Naive thymus-derived CD8-positive, alpha-beta T cell (primary cell): ENCODE data around the gene TRPC4. TPM values are rescaled to one million over a fixed set of nuclear protein-coding genes. Genes with fewer than 3 reads are reported as not detected.

ENCODE experiments used
- ATAC-seq, 2 donors: fragments of 150-1000 bp; cut with Tn5 transposase in 1 of 2; sonication (Bioruptor Pico), chemical (Tn5 transposase) in 1 of 2; 1 replicate in 1 of 2; 2 replicates in 1 of 2; pipeline ENCODE4 v1.10.0; 2021; ENCODE audit warnings: mild to moderate bottlenecking in 2 of 2, moderate library complexity in 2 of 2
- POLR2A ChIA-PET: fragments of 350-600 bp; sonication (Branson Sonifier 250); formaldehyde crosslinking; loops from one replicate; lab custom pipeline; 2021; ENCODE audit warnings: antibody characterized with exemption; lab: Charles Lee
- DNase-seq, 10 donors: peaks; one replicate each; pipeline versions ENCODE4 v3.0.0 to v3.0.0-alpha.2; 2020 to 2022
- H3K27ac Mint-ChIP-seq, 10 donors: one replicate each; pipeline ENCODE4 v1.8.0; 2020 to 2022; ENCODE audit warnings: mild to moderate bottlenecking in 10 of 10, mixed read lengths in 10 of 10, moderate library complexity in 4 of 10, inconsistent platforms in 1 of 10
- H3K27me3 Mint-ChIP-seq, 5 donors: one replicate each; pipeline ENCODE4 v1.8.0; 2021 to 2022; ENCODE audit warnings: mixed read lengths in 5 of 5
- H3K36me3 Mint-ChIP-seq, 3 donors: one replicate each; pipeline ENCODE4 v1.8.0; 2020 to 2022; ENCODE audit warnings: mixed read lengths in 3 of 3, mild to moderate bottlenecking in 2 of 3, inconsistent platforms in 1 of 3
- H3K4me1 Mint-ChIP-seq, 4 donors: one replicate each; pipeline ENCODE4 v1.8.0; 2021 to 2022; ENCODE audit warnings: mixed read lengths in 4 of 4
- H3K4me3 Mint-ChIP-seq, 10 donors: one replicate each; pipeline ENCODE4 v1.8.0; 2020 to 2022; ENCODE audit warnings: mild to moderate bottlenecking in 10 of 10, mixed read lengths in 10 of 10, moderate library complexity in 6 of 10, inconsistent platforms in 1 of 10
- H3K9me3 Mint-ChIP-seq, 9 donors: one replicate each; pipeline ENCODE4 v1.8.0; 2020 to 2022; ENCODE audit warnings: mixed read lengths in 9 of 9, mild to moderate bottlenecking in 3 of 9, inconsistent platforms in 1 of 9, moderate library complexity in 1 of 9
- polyA plus RNA-seq, 3 donors: library from polyadenylated mRNA; unstranded; fragments of 300-500 nt; fragmentation: Illumina TruSeq; gene quantifications; one replicate each; pipeline ENCODE4 v1.2.3, GENCODE V29; 2021
- total RNA-seq, 8 experiments: library from RNA in 2 of 8; stranded (reverse) in 2 of 8; gene quantifications; one replicate each; pipeline ENCODE4 v1.2.3 and lab custom pipeline; 2021 to 2026

TRPC4 gene
- total and polyA plus RNA-seq, 5 experiments from 2014 or later, result not detected

GRCh38 chr13:37751025-37751424, 118.5 kb downstream of the TRPC4 start:
- no peaks in the 10 kb centered on the region for H3K36me3 Mint-ChIP-seq
- H3K4me1 Mint-ChIP-seq, result no peaks in the 10 kb centered on the region
- H3K4me3 Mint-ChIP-seq, result no peak overlapping the region
- peaks cover 0 to 8% (median 0%) of the 10 kb centered on the region in 9 donors for H3K9me3 Mint-ChIP-seq
- POLR2A ChIA-PET, result no interaction called here
- no peak overlapping the region for H3K27ac Mint-ChIP-seq
- DNase-seq, result no peak
- no peak for ATAC-seq
- no peaks in the 10 kb centered on the region for H3K27me3 Mint-ChIP-seq

DNA sequence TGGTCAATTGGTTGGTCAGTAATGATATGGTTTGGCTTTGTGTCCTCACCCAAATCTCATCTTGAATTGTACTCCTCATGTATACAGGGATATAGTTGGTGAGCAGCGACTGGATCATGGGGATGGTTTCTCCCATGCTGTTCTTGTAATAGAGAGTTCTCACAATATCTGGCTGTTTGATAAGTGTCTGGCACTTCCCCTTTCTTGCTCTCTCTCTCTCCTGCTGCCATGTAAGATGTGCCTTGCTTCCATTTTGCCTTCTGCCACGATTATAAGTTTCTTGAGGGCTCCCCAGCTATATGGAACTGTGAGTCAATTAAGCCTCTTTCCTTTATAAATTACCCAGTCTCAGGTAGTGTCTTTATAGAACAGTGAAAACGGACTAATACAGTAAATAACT, 120.7 kb downstream of the TRPC4 start:
- H3K27ac Mint-ChIP-seq, result no peak overlapping the region
- H3K4me3 Mint-ChIP-seq, result no peak overlapping the region
- POLR2A ChIA-PET, result no interaction called here
- H3K9me3 Mint-ChIP-seq, result peaks cover 0 to 4% (median 0%) of the 10 kb centered on the region in 9 donors
- no peaks in the 10 kb centered on the region for H3K36me3 Mint-ChIP-seq
- H3K4me1 Mint-ChIP-seq, result no peaks in the 10 kb centered on the region
- DNase-seq (no peak), ATAC-seq (no peak)
- H3K27me3 Mint-ChIP-seq, result no peaks in the 10 kb centered on the region

- H3K36me3 Mint-ChIP-seq, result no peaks in the 10 kb centered on the region
- DNase-seq (no peak), ATAC-seq (no peak)
- H3K27me3 Mint-ChIP-seq, result no peaks in the 10 kb centered on the region
- H3K4me1 Mint-ChIP-seq, result no peaks in the 10 kb centered on the region
- H3K9me3 Mint-ChIP-seq, result peaks cover 0 to 7% (median 0%) of the 10 kb centered on the region in 9 donors
- no peak overlapping the region for H3K27ac Mint-ChIP-seq
- POLR2A ChIA-PET, result no interaction called here
- no peak overlapping the region for H3K4me3 Mint-ChIP-seq
These were observed 122.4 kb downstream of the TRPC4 start for GRCh38 chr13:37747071-37747612.

GRCh38 chr13:37741536-37741935, 128.0 kb downstream of the TRPC4 start:
- H3K36me3 Mint-ChIP-seq, result no peaks in the 10 kb centered on the region
- DNase-seq (no peak), ATAC-seq (no peak)
- peaks cover 0 to 3% (median 0%) of the 10 kb centered on the region in 9 donors for H3K9me3 Mint-ChIP-seq
- POLR2A ChIA-PET, result no interaction called here
- H3K27ac Mint-ChIP-seq, result no peak overlapping the region
- H3K4me1 Mint-ChIP-seq, result no peaks in the 10 kb centered on the region
- H3K27me3 Mint-ChIP-seq, result no peaks in the 10 kb centered on the region
- H3K4me3 Mint-ChIP-seq, result no peak overlapping the region

DNA sequence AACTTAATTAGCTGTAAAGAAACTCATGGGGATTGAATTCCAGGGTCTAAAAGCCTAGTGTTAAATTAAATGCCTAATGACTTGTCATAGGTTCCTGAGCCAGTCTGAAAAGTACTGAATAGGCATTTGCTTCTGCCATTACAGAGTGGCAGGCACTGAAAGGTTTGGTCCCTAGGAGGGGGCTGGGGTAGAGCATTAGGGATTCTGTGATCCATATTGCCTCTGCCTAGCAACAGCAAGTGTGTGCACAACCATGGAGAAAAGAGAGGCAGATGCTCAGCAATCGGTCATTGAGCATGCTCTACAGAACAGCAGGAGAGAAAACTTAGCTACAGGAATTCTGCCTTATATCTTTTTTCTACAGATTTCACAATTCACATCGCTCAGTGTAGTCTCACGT, 133.5 kb downstream of the TRPC4 start:
- Mint-ChIP-seq H3K9me3 (peaks cover 0 to 12% (median 2%) of the 10 kb centered on the region in 9 donors), H3K36me3 (no peaks in the 10 kb centered on the region), H3K27me3 (no peaks in the 10 kb centered on the region), H3K27ac (no peak overlapping the region), H3K4me3 (no peak overlapping the region), H3K4me1 (no peaks in the 10 kb centered on the region)
- ATAC-seq (no peak), DNase-seq (no peak)
- POLR2A ChIA-PET, result no interaction called here

DNA sequence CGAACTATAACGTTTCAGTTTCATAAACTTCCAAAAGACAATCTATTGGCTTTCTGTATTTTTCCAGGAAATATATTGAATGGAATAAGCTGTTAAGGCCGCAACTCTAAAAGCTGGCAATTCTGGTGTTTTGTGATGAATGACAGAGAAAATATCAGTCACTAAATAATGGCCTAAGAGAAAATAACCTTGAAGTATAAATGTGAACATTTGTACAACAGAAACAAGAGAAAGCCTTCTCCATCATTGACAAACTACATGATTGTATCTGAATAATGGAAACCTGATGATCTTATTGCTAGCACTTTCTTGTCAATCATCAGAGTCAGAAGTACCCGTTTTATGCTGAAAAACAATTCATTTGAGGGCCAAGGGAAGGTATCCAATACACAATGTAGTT, 134.3 kb downstream of the TRPC4 start:
- H3K9me3 Mint-ChIP-seq, result peaks cover 0 to 19% (median 2%) of the 10 kb centered on the region in 9 donors
- H3K27ac Mint-ChIP-seq, result no peak overlapping the region
- no peaks in the 10 kb centered on the region for H3K27me3 Mint-ChIP-seq
- H3K36me3 Mint-ChIP-seq, result no peaks in the 10 kb centered on the region
- ATAC-seq (no peak), DNase-seq (no peak)
- POLR2A ChIA-PET, result no interaction called here
- no peaks in the 10 kb centered on the region for H3K4me1 Mint-ChIP-seq
- no peak overlapping the region for H3K4me3 Mint-ChIP-seq

DNA sequence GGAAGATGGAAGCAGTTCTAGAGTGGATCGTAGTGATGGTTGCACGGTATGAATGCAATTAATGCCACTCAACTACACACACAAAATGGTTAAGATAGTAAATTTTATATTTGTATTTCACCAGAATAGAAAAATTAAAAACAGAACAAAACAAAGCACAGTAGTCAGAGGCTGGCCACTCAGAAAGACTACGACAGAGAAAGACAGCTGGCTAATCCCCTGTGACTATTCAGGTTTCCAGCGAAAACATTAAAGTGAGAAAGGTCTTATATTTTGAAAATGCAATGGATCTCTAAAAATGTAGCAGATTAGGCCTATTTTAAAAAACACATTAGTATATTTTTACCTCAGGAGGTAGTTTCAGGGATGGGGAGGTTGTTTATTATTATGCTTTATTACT, 139.7 kb downstream of the TRPC4 start:
- DNase-seq (no peak), ATAC-seq (no peak)
- peaks cover 0 to 26% (median 5%) of the 10 kb centered on the region in 9 donors for H3K9me3 Mint-ChIP-seq
- H3K4me3 Mint-ChIP-seq, result no peak overlapping the region
- POLR2A ChIA-PET, result no interaction called here
- no peaks in the 10 kb centered on the region for H3K4me1 Mint-ChIP-seq
- H3K27me3 Mint-ChIP-seq, result no peaks in the 10 kb centered on the region
- no peak overlapping the region for H3K27ac Mint-ChIP-seq
- H3K36me3 Mint-ChIP-seq, result no peaks in the 10 kb centered on the region

- H3K9me3 Mint-ChIP-seq, result peaks cover 2 to 16% (median 4%) of the 10 kb centered on the region in 9 donors
- no peak overlapping the region for H3K4me3 Mint-ChIP-seq
- ATAC-seq, result no peak
- no peak overlapping the region for H3K27ac Mint-ChIP-seq
- no peaks in the 10 kb centered on the region for H3K36me3 Mint-ChIP-seq
- no peaks in the 10 kb centered on the region for H3K4me1 Mint-ChIP-seq
- POLR2A ChIA-PET, result no interaction called here
- DNase-seq, result no peak
- peaks cover 0 to 2% (median 0%) of the 10 kb centered on the region in 5 donors for H3K27me3 Mint-ChIP-seq
These were observed 153.0 kb downstream of the TRPC4 start for GRCh38 chr13:37716420-37717195.

DNA sequence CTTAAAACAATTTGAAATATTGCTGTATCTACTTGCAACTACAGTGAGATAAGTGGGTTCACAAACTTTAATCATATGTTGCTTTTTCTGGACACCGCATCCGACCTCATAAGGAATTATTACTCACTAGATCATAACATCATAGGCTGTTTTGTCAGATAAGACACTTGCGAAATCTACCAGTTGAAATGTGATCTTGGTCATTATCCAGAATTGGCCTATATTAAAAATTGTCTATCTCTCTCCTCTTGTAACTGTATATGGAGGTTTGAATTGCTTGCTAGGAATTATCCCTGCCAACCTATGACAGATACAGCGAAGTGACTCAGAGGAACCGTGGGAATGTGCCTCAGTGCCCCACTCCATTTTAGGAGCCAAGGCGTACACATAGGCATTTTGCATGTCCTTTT, 154.0 kb downstream of the TRPC4 start:
- no peak for ATAC-seq
- Mint-ChIP-seq H3K36me3 (no peaks in the 10 kb centered on the region), H3K27me3 (peaks cover 0 to 2% (median 0%) of the 10 kb centered on the region in 5 donors), H3K4me3 (no peak overlapping the region), H3K4me1 (no peaks in the 10 kb centered on the region), H3K27ac (no peak overlapping the region), H3K9me3 (peaks cover 2 to 16% (median 4%) of the 10 kb centered on the region in 9 donors)
- POLR2A ChIA-PET, result no interaction called here
- no peak for DNase-seq

GRCh38 chr13:37709318-37709717, 160.3 kb downstream of the TRPC4 start:
- no peak overlapping the region for H3K27ac Mint-ChIP-seq
- no peaks in the 10 kb centered on the region for H3K36me3 Mint-ChIP-seq
- no peaks in the 10 kb centered on the region for H3K4me1 Mint-ChIP-seq
- DNase-seq (no peak), ATAC-seq (no peak)
- H3K9me3 Mint-ChIP-seq, result peaks cover 0 to 4% (median 2%) of the 10 kb centered on the region in 9 donors
- no peak overlapping the region for H3K4me3 Mint-ChIP-seq
- no peaks in the 10 kb centered on the region for H3K27me3 Mint-ChIP-seq
- POLR2A ChIA-PET, result no interaction called here

DNA sequence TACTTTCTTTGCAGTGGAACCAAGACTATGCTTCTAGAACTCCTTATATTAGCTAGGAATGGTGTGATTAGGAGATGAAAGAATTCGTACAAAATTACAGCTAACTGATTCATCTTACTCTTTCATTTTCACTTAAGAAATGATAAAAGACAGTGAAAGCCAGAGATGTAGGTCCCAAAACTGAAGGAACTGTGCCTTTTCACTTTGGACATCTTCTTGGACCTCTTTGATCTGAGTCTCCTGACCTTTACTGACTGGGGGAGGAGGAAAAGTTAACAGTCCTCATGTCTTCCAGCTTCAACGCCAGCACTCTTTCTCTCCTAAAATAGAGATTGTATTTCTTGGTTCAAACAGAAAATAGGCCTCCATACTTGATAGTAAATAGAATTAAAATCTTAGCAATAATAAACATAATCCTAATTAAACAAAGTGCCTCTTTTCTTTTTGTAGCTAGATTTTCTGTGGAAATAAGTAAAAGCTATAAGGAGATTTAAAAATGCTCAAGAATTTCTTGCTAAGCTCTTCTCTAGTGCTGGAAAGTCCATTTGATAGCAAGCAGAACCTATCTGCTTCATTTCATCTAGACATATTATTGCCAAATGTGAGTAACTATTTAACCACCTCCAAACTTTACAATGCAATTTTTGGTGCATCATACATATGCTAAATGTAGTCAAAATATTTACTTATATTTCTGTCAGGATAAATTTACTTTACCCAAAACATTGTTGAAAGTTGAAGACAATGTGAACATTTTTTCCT, 161.7 kb downstream of the TRPC4 start:
- Mint-ChIP-seq H3K27me3 (no peaks in the 10 kb centered on the region), H3K9me3 (peaks cover 0 to 11% (median 2%) of the 10 kb centered on the region in 9 donors), H3K4me1 (no peaks in the 10 kb centered on the region), H3K27ac (no peak overlapping the region), H3K36me3 (no peaks in the 10 kb centered on the region), H3K4me3 (no peak overlapping the region)
- ATAC-seq (no peak), DNase-seq (no peak)
- POLR2A ChIA-PET, result no interaction called here

DNA sequence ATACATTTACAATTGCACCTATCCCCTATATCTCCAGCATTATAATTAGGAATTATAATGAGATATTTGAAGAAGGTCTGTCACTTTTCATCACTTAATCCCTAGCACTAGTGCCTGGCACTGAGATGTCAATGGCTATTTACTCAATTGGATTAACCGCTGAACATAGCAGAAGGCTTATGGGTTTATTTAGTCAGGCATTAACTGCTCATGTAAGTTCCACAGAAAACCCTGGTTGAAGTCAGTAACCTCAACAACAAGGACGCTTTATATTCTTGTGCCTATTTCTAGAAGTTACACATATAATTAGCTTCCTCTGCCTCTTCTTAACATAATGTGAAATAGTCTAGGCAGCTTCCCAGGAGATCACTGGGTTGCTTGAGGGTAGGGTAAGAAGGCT, 163.5 kb downstream of the TRPC4 start:
- Mint-ChIP-seq H3K36me3 (no peaks in the 10 kb centered on the region), H3K27ac (no peak overlapping the region), H3K4me3 (no peak overlapping the region), H3K4me1 (no peaks in the 10 kb centered on the region), H3K27me3 (no peaks in the 10 kb centered on the region), H3K9me3 (peaks cover 0 to 11% (median 4%) of the 10 kb centered on the region in 9 donors)
- no peak for DNase-seq
- POLR2A ChIA-PET, result no interaction called here
- ATAC-seq, result no peak

DNA sequence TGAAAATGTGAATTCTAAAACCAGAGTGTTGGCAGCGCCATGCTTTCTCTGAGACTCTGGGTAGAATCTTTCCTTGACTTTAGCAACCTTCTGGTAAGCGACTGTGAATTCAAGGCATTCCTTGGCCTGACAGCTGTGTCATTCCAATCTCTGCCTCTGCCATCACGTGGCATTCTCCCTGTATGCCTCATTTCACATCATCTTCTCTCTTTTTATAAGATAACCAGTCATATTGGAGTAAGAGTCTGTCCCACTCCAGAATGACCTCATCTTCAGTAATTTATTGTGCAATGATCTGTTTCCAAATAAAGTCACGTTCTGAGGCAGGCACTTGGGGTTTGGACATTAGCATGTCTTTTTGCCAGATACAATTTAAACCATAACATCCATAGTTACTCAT, 167.6 kb downstream of the TRPC4 start:
- no peaks in the 10 kb centered on the region for H3K4me1 Mint-ChIP-seq

More for the DNA sequence above, 167.6 kb downstream of the TRPC4 start:
- Mint-ChIP-seq H3K27me3 (peaks cover 0 to 4% (median 0%) of the 10 kb centered on the region in 5 donors), H3K27ac (no peak overlapping the region), H3K9me3 (peaks cover 0 to 20% (median 4%) of the 10 kb centered on the region in 9 donors), H3K36me3 (no peaks in the 10 kb centered on the region), H3K4me3 (no peak overlapping the region)
- POLR2A ChIA-PET, result no interaction called here
- no peak for DNase-seq
- ATAC-seq, result no peak
